ENCODE measurements around the gene C6orf47.

Gene C6orf47

GRCh38 chr6:31680226-31681134 lies 19.9 kb upstream of the C6orf47 start, which contains the start of gene LY6G5C:
TSS of gene LY6G5C (minus strand) at chr6:31681067. CDS start at chr6:31680373, 694 bp downstream.
- DNase-seq (ENCODE audit: low spot score in 2 of 2) = peak in 1 of 2 donors; percentile 37
- peaks cover 23% of the 10 kb centered on the region for H3K4me1 Mint-ChIP-seq
- H3K27me3 Mint-ChIP-seq = no peaks in the 10 kb centered on the region
- peak within 1 kb of the TSS; percentile 88 for H3K4me3 Mint-ChIP-seq
- peaks cover 5% of the 10 kb centered on the region for H3K36me3 Mint-ChIP-seq (ENCODE audit: insufficient read depth)
- H3K9me3 Mint-ChIP-seq = no peaks in the 10 kb centered on the region
- peak within 1 kb of the TSS; percentile 86 for H3K27ac Mint-ChIP-seq (ENCODE audit: low read depth)
- ATAC-seq (replicated peaks; ENCODE audit: extremely low read depth, poor library complexity, severe bottlenecking) = peak; percentile 62

GRCh38 chr6:31677955-31678354 lies 17.4 kb upstream of the C6orf47 start:
- Mint-ChIP-seq H3K4me1 (peaks cover 23% of the 10 kb centered on the region), H3K27ac (ENCODE audit: low read depth) (no peak overlapping the region), H3K27me3 (no peaks in the 10 kb centered on the region), H3K36me3 (ENCODE audit: insufficient read depth) (peaks cover 9% of the 10 kb centered on the region), H3K4me3 (no peak overlapping the region), H3K9me3 (no peaks in the 10 kb centered on the region)
- ATAC-seq (replicated peaks; ENCODE audit: extremely low read depth, poor library complexity, severe bottlenecking) (no peak), DNase-seq (ENCODE audit: low spot score in 2 of 2) (no peak)

GRCh38 chr6:31676904-31677303 lies 16.3 kb upstream of the C6orf47 start:
- no peak for DNase-seq (ENCODE audit: low spot score in 2 of 2)
- H3K27me3 Mint-ChIP-seq = no peaks in the 10 kb centered on the region
- no peak overlapping the region for H3K27ac Mint-ChIP-seq (ENCODE audit: low read depth)
- no peak overlapping the region for H3K4me3 Mint-ChIP-seq
- ATAC-seq (replicated peaks; ENCODE audit: extremely low read depth, poor library complexity, severe bottlenecking) = no peak
- peaks cover 12% of the 10 kb centered on the region for H3K36me3 Mint-ChIP-seq (ENCODE audit: insufficient read depth)
- H3K9me3 Mint-ChIP-seq = no peaks in the 10 kb centered on the region
- peaks cover 23% of the 10 kb centered on the region for H3K4me1 Mint-ChIP-seq

GRCh38 chr6:31676322-31676903 lies 15.8 kb upstream of the C6orf47 start:
- Mint-ChIP-seq H3K9me3 (no peaks in the 10 kb centered on the region), H3K4me1 (peaks cover 20% of the 10 kb centered on the region), H3K36me3 (ENCODE audit: insufficient read depth) (peaks cover 13% of the 10 kb centered on the region), H3K27me3 (no peaks in the 10 kb centered on the region), H3K4me3 (no peak overlapping the region), H3K27ac (ENCODE audit: low read depth) (peak overlapping the region; percentile 60)
- DNase-seq (ENCODE audit: low spot score in 2 of 2) (no peak), ATAC-seq (replicated peaks; ENCODE audit: extremely low read depth, poor library complexity, severe bottlenecking) (no peak)

GRCh38 chr6:31669676-31670075 lies 9.1 kb upstream of the C6orf47 start, which contains the start of gene LY6G5B:
TSS of gene LY6G5B (plus strand) at chr6:31669976. CDS start at chr6:31670951, 975 bp downstream.
- H3K4me1 Mint-ChIP-seq = peaks cover 24% of the 10 kb centered on the region
- DNase-seq (ENCODE audit: low spot score in 2 of 2) = no peak
- no peak within 1 kb of the TSS for H3K27ac Mint-ChIP-seq (ENCODE audit: low read depth)
- no peak for ATAC-seq (replicated peaks; ENCODE audit: extremely low read depth, poor library complexity, severe bottlenecking)
- H3K4me3 Mint-ChIP-seq = no peak within 1 kb of the TSS
- H3K27me3 Mint-ChIP-seq = no peaks in the 10 kb centered on the region
- no peaks in the 10 kb centered on the region for H3K9me3 Mint-ChIP-seq
- peaks cover 41% of the 10 kb centered on the region for H3K36me3 Mint-ChIP-seq (ENCODE audit: insufficient read depth)

- Mint-ChIP-seq H3K9me3 (no peaks in the 10 kb centered on the region), H3K4me1 (peaks cover 45% of the 10 kb centered on the region), H3K36me3 (ENCODE audit: insufficient read depth) (peaks cover 45% of the 10 kb centered on the region), H3K27me3 (no peaks in the 10 kb centered on the region), H3K27ac (ENCODE audit: low read depth) (peak overlapping the region; percentile 94), H3K4me3 (peak overlapping the region; percentile 96)
- ATAC-seq (replicated peaks; ENCODE audit: extremely low read depth, poor library complexity, severe bottlenecking) (no peak), DNase-seq (ENCODE audit: low spot score in 2 of 2) (no peak)
Observed at GRCh38 chr6:31666337-31666965, 5.9 kb upstream of the C6orf47 start.

GRCh38 chr6:31665501-31666336 lies 5.1 kb upstream of the C6orf47 start, which contains the start of gene CSNK2B:
TSS of gene CSNK2B (plus strand) at chr6:31666080. CDS start at chr6:31666832, 752 bp downstream.
- H3K4me3 Mint-ChIP-seq = peak within 1 kb of the TSS; percentile 96

GRCh38 chr6:31664790-31665500 lies 4.4 kb upstream of the C6orf47 start, which contains the start of gene GPANK1:
TSS of gene GPANK1 (minus strand) at chr6:31664997. CDS start at chr6:31664478, 519 bp downstream.
- DNase-seq (ENCODE audit: low spot score in 2 of 2) = peak; percentile 80 to 82
- ATAC-seq (replicated peaks; ENCODE audit: extremely low read depth, poor library complexity, severe bottlenecking) = peak; percentile 44
- Mint-ChIP-seq H3K27ac (ENCODE audit: low read depth) (peak within 1 kb of the TSS; percentile 94), H3K36me3 (ENCODE audit: insufficient read depth) (peaks cover 42% of the 10 kb centered on the region), H3K4me3 (peak within 1 kb of the TSS; percentile 96), H3K9me3 (no peaks in the 10 kb centered on the region), H3K27me3 (no peaks in the 10 kb centered on the region), H3K4me1 (peaks cover 57% of the 10 kb centered on the region)

More at GRCh38 chr6:31665501-31666336, 5.1 kb upstream of the C6orf47 start, which contains the start of gene CSNK2B:
- Mint-ChIP-seq H3K27ac (ENCODE audit: low read depth) (peak within 1 kb of the TSS; percentile 94), H3K4me1 (peaks cover 53% of the 10 kb centered on the region), H3K9me3 (no peaks in the 10 kb centered on the region), H3K27me3 (no peaks in the 10 kb centered on the region), H3K36me3 (ENCODE audit: insufficient read depth) (peaks cover 47% of the 10 kb centered on the region)
- peak; percentile 87 for ATAC-seq (replicated peaks; ENCODE audit: extremely low read depth, poor library complexity, severe bottlenecking)
- peak; percentile 91 to 97 for DNase-seq (ENCODE audit: low spot score in 2 of 2)

- H3K27me3 Mint-ChIP-seq = no peaks in the 10 kb centered on the region
- no peak for DNase-seq (ENCODE audit: low spot score in 2 of 2)
Observed at GRCh38 chr6:31663961-31664789, 3.6 kb upstream of the C6orf47 start.

GRCh38 chr6:31663126-31663960 lies 2.8 kb upstream of the C6orf47 start:
- H3K9me3 Mint-ChIP-seq = no peaks in the 10 kb centered on the region
- H3K4me3 Mint-ChIP-seq = peak overlapping the region; percentile 96
- H3K4me1 Mint-ChIP-seq = peaks cover 73% of the 10 kb centered on the region
- ATAC-seq (replicated peaks; ENCODE audit: extremely low read depth, poor library complexity, severe bottlenecking) (no peak), DNase-seq (ENCODE audit: low spot score in 2 of 2) (no peak)
- peak overlapping the region; percentile 94 for H3K27ac Mint-ChIP-seq (ENCODE audit: low read depth)
- H3K27me3 Mint-ChIP-seq = no peaks in the 10 kb centered on the region
- H3K36me3 Mint-ChIP-seq (ENCODE audit: insufficient read depth) = peaks cover 38% of the 10 kb centered on the region

More at GRCh38 chr6:31663961-31664789, 3.6 kb upstream of the C6orf47 start:
- peak overlapping the region; percentile 94 for H3K27ac Mint-ChIP-seq (ENCODE audit: low read depth)
- peaks cover 65% of the 10 kb centered on the region for H3K4me1 Mint-ChIP-seq
- H3K36me3 Mint-ChIP-seq (ENCODE audit: insufficient read depth) = peaks cover 37% of the 10 kb centered on the region
- no peaks in the 10 kb centered on the region for H3K9me3 Mint-ChIP-seq
- no peak for ATAC-seq (replicated peaks; ENCODE audit: extremely low read depth, poor library complexity, severe bottlenecking)
- H3K4me3 Mint-ChIP-seq = peak overlapping the region; percentile 96
